Adipocyte (in vitro differentiated cells): Measurements from ENCODE around the gene NLRP6.
A peak's percentile ranks its signal among the peaks of the same experiment; 100 is the strongest.

Experiments
- DNase-seq: peaks from one replicate; pipeline ENCODE4 v3.0.0-alpha.2; 2015; ENCODE audit warnings: low read depth
- H3K27me3 ChIP-seq: replicated peaks from 2 replicates; pipeline ENCODE4 v1.7.0; 2013; ENCODE audit warnings: mild to moderate bottlenecking, low read length, moderate library complexity; ENCODE audit not compliant: control insufficient read depth, insufficient read depth
- H3K36me3 ChIP-seq: 2 replicates; pipeline ENCODE4 v1.7.0; 2013; ENCODE audit warnings: low read length, mild to moderate bottlenecking, moderate library complexity; ENCODE audit not compliant: control insufficient read depth, insufficient read depth, severe bottlenecking
- H3K4me1 ChIP-seq: 2 replicates; pipeline ENCODE4 v1.7.0; 2013; ENCODE audit warnings: mild to moderate bottlenecking, low read length, moderate library complexity; ENCODE audit not compliant: control insufficient read depth, insufficient read depth
- H3K4me3 ChIP-seq: 2 replicates; pipeline ENCODE4 v1.7.0; 2013; ENCODE audit warnings: mild to moderate bottlenecking, low read length, moderate library complexity
- H3K9ac ChIP-seq: 2 replicates; pipeline ENCODE4 v1.7.0; 2013; ENCODE audit warnings: mild to moderate bottlenecking, low read length, moderate library complexity
- H3K9me3 ChIP-seq: 2 replicates; pipeline ENCODE4 v1.7.0; 2013; ENCODE audit warnings: mild to moderate bottlenecking, low read length, moderate library complexity; ENCODE audit not compliant: control insufficient read depth

NLRP6 gene

GRCh38 chr11:291281-292210, 13.3 kb downstream of the NLRP6 start:
- H3K9me3 ChIP-seq = no peaks in the 10 kb centered on the region
- no peak overlapping the region for H3K9ac ChIP-seq
- no peak for DNase-seq
- no peak overlapping the region for H3K4me3 ChIP-seq
- peaks cover 4% of the 10 kb centered on the region for H3K4me1 ChIP-seq
- H3K36me3 ChIP-seq = no peaks in the 10 kb centered on the region
- H3K27me3 ChIP-seq = peaks cover 9% of the 10 kb centered on the region

- H3K9me3 ChIP-seq = no peaks in the 10 kb centered on the region
- no peak overlapping the region for H3K4me3 ChIP-seq
- DNase-seq = no peak
- H3K9ac ChIP-seq = no peak overlapping the region
- H3K27me3 ChIP-seq = peaks cover 9% of the 10 kb centered on the region
- H3K4me1 ChIP-seq = peaks cover 7% of the 10 kb centered on the region
- H3K36me3 ChIP-seq = no peaks in the 10 kb centered on the region
These were observed 14.3 kb downstream of the NLRP6 start for GRCh38 chr11:292211-293121.

GRCh38 chr11:293271-293851, 15.2 kb downstream of the NLRP6 start:
- no peak overlapping the region for H3K9ac ChIP-seq
- H3K4me1 ChIP-seq = peaks cover 8% of the 10 kb centered on the region
- no peak overlapping the region for H3K4me3 ChIP-seq
- no peaks in the 10 kb centered on the region for H3K36me3 ChIP-seq
- DNase-seq = no peak
- no peaks in the 10 kb centered on the region for H3K9me3 ChIP-seq
- H3K27me3 ChIP-seq = peaks cover 5% of the 10 kb centered on the region

GRCh38 chr11:293852-294661, 15.8 kb downstream of the NLRP6 start:
- Histone ChIP-seq H3K27me3 (peaks cover 10% of the 10 kb centered on the region), H3K4me3 (no peak overlapping the region), H3K36me3 (no peaks in the 10 kb centered on the region), H3K9ac (no peak overlapping the region), H3K4me1 (peaks cover 8% of the 10 kb centered on the region), H3K9me3 (no peaks in the 10 kb centered on the region)
- DNase-seq = no peak

- Histone ChIP-seq H3K4me1 (peaks cover 8% of the 10 kb centered on the region), H3K36me3 (no peaks in the 10 kb centered on the region), H3K27me3 (peaks cover 10% of the 10 kb centered on the region), H3K9ac (no peak overlapping the region), H3K4me3 (no peak overlapping the region), H3K9me3 (no peaks in the 10 kb centered on the region)
- DNase-seq = no peak
These were observed 16.6 kb downstream of the NLRP6 start for GRCh38 chr11:294780-295179.

- Histone ChIP-seq H3K9ac (no peak overlapping the region), H3K27me3 (peaks cover 18% of the 10 kb centered on the region)
These were observed 17.4 kb downstream of the NLRP6 start for GRCh38 chr11:295351-296170.

GRCh38 chr11:296171-297050, 18.2 kb downstream of the NLRP6 start:
- no peak overlapping the region for H3K4me3 ChIP-seq
- DNase-seq = no peak

More at GRCh38 chr11:295351-296170, 17.4 kb downstream of the NLRP6 start:
- no peak for DNase-seq
- Histone ChIP-seq H3K4me3 (no peak overlapping the region), H3K9me3 (no peaks in the 10 kb centered on the region), H3K36me3 (no peaks in the 10 kb centered on the region), H3K4me1 (peaks cover 8% of the 10 kb centered on the region)

GRCh38 chr11:297051-297585, 18.9 kb downstream of the NLRP6 start:
- H3K4me1 ChIP-seq = peaks cover 8% of the 10 kb centered on the region
- no peak for DNase-seq
- no peak overlapping the region for H3K9ac ChIP-seq
- H3K27me3 ChIP-seq = peaks cover 21% of the 10 kb centered on the region
- H3K36me3 ChIP-seq = no peaks in the 10 kb centered on the region
- H3K9me3 ChIP-seq = no peaks in the 10 kb centered on the region
- no peak overlapping the region for H3K4me3 ChIP-seq

More at GRCh38 chr11:296171-297050, 18.2 kb downstream of the NLRP6 start:
- no peaks in the 10 kb centered on the region for H3K36me3 ChIP-seq
- no peaks in the 10 kb centered on the region for H3K9me3 ChIP-seq
- H3K4me1 ChIP-seq = peaks cover 8% of the 10 kb centered on the region
- H3K9ac ChIP-seq = no peak overlapping the region
- peaks cover 21% of the 10 kb centered on the region for H3K27me3 ChIP-seq

GRCh38 chr11:297586-298405, 19.6 kb downstream of the NLRP6 start:
- H3K27me3 ChIP-seq = peaks cover 21% of the 10 kb centered on the region
- H3K9me3 ChIP-seq = no peaks in the 10 kb centered on the region
- no peak overlapping the region for H3K4me3 ChIP-seq
- no peak for DNase-seq
- H3K9ac ChIP-seq = peak overlapping the region; percentile 42
- peaks cover 8% of the 10 kb centered on the region for H3K4me1 ChIP-seq
- H3K36me3 ChIP-seq = no peaks in the 10 kb centered on the region
